ENCODE data around the gene ITGA11.

- TF ChIP-seq POLR2A (IDR thresholded peaks at IDR 0.05; ENCODE audit: low read depth, low read length) (no peak), POLR2AphosphoS5 (IDR thresholded peaks at IDR 0.05; ENCODE audit: low read depth, low read length) (no peak)
Measured at GRCh38 chr15:68430471-68431036, 1.4 kb downstream of the ITGA11 start.

Measured in GM12892 (cell line).